Activated T-helper 1 cell treated with anti-CD3 and anti-CD28 coated beads, Interleukin-2, amount 50 U/mL, for 16 hours (primary cell): ENCODE data around the gene PAPOLG.
"Not testable (repeated sequence)": the region's sequence is repeated elsewhere in the genome, so short reads cannot be mapped to it uniquely, and the experiment has no call there.

Source experiments
- DNase-seq, 2 donors: peaks; one replicate each; pipeline ENCODE4 v3.0.0-alpha.2; 2020; ENCODE audit warnings: low read depth in 1 of 2, low spot score in 1 of 2

The PAPOLG gene

GRCh38 chr2:60821587-60822302 is 65.7 kb downstream of the PAPOLG start:
- no peak for DNase-seq

GRCh38 chr2:60822987-60823386 is 66.9 kb downstream of the PAPOLG start:
- DNase-seq, result no peak

GRCh38 chr2:60823694-60824305 is 67.7 kb downstream of the PAPOLG start:
- DNase-seq, result no peak

- no peak for DNase-seq
Observed at GRCh38 chr2:60825666-60826065, 69.6 kb downstream of the PAPOLG start.

GRCh38 chr2:60826111-60826510 is 70.0 kb downstream of the PAPOLG start:
- DNase-seq, result no peak

GRCh38 chr2:60826860-60827259 is 70.8 kb downstream of the PAPOLG start:
- not testable (repeated sequence) for DNase-seq

GRCh38 chr2:60827369-60827768 is 71.3 kb downstream of the PAPOLG start:
- DNase-seq, result no peak

- DNase-seq, result no peak
Observed at GRCh38 chr2:60830991-60831390, 74.9 kb downstream of the PAPOLG start.

GRCh38 chr2:60831921-60832320 is 75.9 kb downstream of the PAPOLG start:
- DNase-seq, result no peak

- DNase-seq, result no peak
Observed at GRCh38 chr2:60832621-60833020, 76.6 kb downstream of the PAPOLG start.

GRCh38 chr2:60834270-60834717 is 78.2 kb downstream of the PAPOLG start:
- DNase-seq, result no peak

- DNase-seq, result no peak
Observed at GRCh38 chr2:60836491-60836890, 80.4 kb downstream of the PAPOLG start.

- no peak for DNase-seq
Observed at GRCh38 chr2:60837123-60837522, 81.1 kb downstream of the PAPOLG start.

- DNase-seq, result no peak
Observed at GRCh38 chr2:60838481-60838880, 82.4 kb downstream of the PAPOLG start.

- DNase-seq, result no peak
Observed at GRCh38 chr2:60839126-60839813, 83.2 kb downstream of the PAPOLG start.

GRCh38 chr2:60840880-60841279 is 84.8 kb downstream of the PAPOLG start:
- DNase-seq, result no peak

GRCh38 chr2:60843006-60843405 is 86.9 kb downstream of the PAPOLG start:
- no peak for DNase-seq

- no peak for DNase-seq
Observed at GRCh38 chr2:60844105-60844504, 88.0 kb downstream of the PAPOLG start.

- DNase-seq, result no peak
Observed at GRCh38 chr2:60847854-60848253, 91.8 kb downstream of the PAPOLG start.
